Measurements from ENCODE around the gene COA7. TPM values are rescaled to one million over a fixed set of nuclear protein-coding genes. Genes with fewer than 3 reads are reported as not detected.
"Not testable (repeated sequence)": the region's sequence is repeated elsewhere in the genome, so short reads cannot be mapped to it uniquely, and the experiment has no call there.

Gene COA7
- 7.9 TPM for polyA plus RNA-seq (2013, experiment 1 of 2)
- 7.5 TPM for polyA plus RNA-seq (2013, experiment 2 of 2)

DNA sequence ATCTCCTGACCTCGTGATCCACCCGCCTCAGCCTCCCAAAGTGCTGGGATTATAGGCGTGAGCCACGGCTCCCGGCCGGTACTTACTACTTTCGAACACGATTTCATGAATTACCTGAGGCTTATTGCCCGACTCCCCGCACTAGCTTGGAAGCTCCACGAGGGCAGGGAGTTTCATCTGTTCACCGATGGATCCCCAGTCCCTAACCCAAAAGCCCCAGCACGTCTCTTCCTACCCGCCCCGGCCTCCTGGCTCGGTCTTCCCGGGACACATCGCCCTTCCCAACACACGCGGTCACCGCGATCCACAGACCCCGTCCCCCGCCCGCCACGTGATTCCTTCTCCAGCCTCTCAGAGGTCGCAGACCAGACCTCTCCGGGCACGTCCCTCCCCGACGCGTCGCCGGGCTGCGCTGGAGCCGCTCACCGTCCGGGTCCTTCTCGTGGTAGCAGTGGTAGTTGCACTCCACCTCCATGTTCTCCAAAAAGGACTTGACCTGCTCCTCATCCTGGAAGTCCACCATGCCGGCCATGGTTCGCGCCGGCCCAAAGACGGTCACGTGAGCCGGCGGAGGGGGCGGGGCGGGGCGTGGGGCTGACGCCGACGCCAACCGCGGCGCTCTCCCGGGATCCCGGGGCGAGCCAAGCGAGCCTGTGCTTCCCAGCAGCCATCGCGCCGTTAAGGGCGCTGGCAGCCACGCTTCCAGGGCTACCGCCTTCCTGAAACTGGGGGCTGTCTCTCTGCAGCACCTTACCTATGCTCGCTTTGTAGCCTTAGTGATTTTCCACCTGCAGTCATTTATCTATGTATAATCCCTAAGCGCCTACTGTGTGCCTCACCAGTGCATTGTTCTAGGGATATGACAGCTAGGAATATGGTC, at the start of gene COA7:
COA7 (minus strand) TSS at position 553 of the 880 bp plus-strand sequence; CDS start at position 532, 21 bp downstream.
- WGBS, 2 experiments (ENCODE audit: insufficient coverage in 2 of 2): 3 to 5% methylated on average over 56 to 67 of the region's 68 CpGs
- H3K27ac ChIP-seq (ENCODE audit: low read depth, low read length, severe bottlenecking): peak within 1 kb of the TSS; percentile 62
- H3K9me3 ChIP-seq (ENCODE audit: control insufficient read depth, low read length): no peaks in the 10 kb centered on the region
- H3K4me1 ChIP-seq (ENCODE audit: control insufficient read depth, insufficient read depth, low read length, poor library complexity, severe bottlenecking): no peaks in the 10 kb centered on the region
- peaks cover 10% of the 10 kb centered on the region for H3K36me3 ChIP-seq (ENCODE audit: control insufficient read depth, insufficient read depth, low read length)
- H3K4me3 ChIP-seq (ENCODE audit: extremely low read depth, insufficient read depth, low read length, poor library complexity, severe bottlenecking): peak within 1 kb of the TSS; percentile 59

DNA sequence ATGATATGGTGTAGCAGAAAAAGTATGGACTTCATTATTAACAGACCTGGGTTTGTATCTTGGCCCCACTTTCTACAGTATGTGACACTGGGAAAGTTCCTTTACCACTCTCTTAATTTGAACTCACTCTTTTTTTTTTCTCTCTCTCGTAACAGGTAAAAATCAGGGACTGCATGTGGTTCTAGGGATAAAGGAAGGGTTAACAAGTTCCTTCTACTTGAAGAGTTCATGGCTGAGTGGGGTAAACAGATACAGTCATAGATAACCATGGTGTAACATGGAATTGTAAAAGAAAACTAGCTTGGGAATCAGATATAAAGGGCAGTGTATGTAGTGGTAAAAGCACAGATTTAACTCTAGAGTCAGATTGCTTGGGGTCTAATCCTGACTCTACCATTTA, 49.3 kb upstream of the COA7 start:
- H3K4me1 ChIP-seq (ENCODE audit: control insufficient read depth, insufficient read depth, low read length, poor library complexity, severe bottlenecking): peaks cover 5% of the 10 kb centered on the region
- no CpG with 5 or more reads among the region's 1 CpG for whole genome bisulfite sequencing, 2 experiments (ENCODE audit: insufficient coverage in 2 of 2)
- no peaks in the 10 kb centered on the region for H3K9me3 ChIP-seq (ENCODE audit: control insufficient read depth, low read length)
- H3K27ac ChIP-seq (ENCODE audit: low read depth, low read length, severe bottlenecking): no peak overlapping the region
- H3K4me3 ChIP-seq (ENCODE audit: extremely low read depth, insufficient read depth, low read length, poor library complexity, severe bottlenecking): no peak overlapping the region
- no peaks in the 10 kb centered on the region for H3K36me3 ChIP-seq (ENCODE audit: control insufficient read depth, insufficient read depth, low read length)

DNA sequence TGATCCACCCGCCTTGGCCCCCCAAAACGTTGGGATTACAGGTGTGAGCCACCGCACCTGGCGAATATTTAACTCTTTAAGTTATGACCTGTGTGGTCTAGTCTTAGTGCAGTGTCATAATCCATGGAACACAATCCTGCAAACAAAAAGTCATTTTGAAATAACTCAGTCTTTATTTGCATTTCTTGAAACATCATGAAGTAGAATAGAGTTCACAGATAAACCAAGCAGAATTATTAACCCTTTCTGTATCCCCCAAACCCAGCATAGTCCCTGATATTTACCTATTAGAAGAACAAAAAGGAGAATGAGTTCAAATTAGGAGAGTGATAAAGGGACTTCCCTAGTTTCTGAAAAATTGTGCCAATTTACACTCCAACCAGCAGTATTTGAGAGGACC, 48.0 kb upstream of the COA7 start:
- Histone ChIP-seq H3K36me3 (ENCODE audit: control insufficient read depth, insufficient read depth, low read length) (peaks cover 8% of the 10 kb centered on the region), H3K27ac (ENCODE audit: low read depth, low read length, severe bottlenecking) (no peak overlapping the region), H3K4me3 (ENCODE audit: extremely low read depth, insufficient read depth, low read length, poor library complexity, severe bottlenecking) (no peak overlapping the region), H3K9me3 (ENCODE audit: control insufficient read depth, low read length) (peaks cover 3% of the 10 kb centered on the region), H3K4me1 (ENCODE audit: control insufficient read depth, insufficient read depth, low read length, poor library complexity, severe bottlenecking) (peaks cover 5% of the 10 kb centered on the region)
- WGBS, 2 experiments (ENCODE audit: insufficient coverage in 2 of 2): 81% methylated on average over 3 of the region's 4 CpGs; no CpG with 5 or more reads in 1 of the 2 experiments

DNA sequence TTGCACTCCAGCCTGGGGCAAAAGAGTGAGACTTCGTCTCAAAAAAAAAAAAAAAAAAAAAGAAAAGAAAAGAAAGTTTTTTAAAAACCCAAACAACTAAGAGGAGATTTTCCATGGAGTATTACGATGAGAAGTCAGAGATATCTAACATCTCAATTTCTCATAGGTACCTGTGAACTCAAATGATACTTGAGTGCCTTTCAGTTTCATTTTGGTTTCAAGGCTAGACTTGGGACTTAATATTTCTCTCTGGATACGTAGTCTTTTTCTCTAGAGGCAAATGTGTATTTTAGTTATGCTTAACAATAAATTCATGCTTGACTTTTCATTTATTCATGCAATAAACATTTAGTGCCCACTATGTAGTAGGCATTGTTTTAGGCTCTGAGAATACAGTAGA, 43.1 kb upstream of the COA7 start:
- Histone ChIP-seq H3K9me3 (ENCODE audit: control insufficient read depth, low read length) (peaks cover 3% of the 10 kb centered on the region), H3K4me3 (ENCODE audit: extremely low read depth, insufficient read depth, low read length, poor library complexity, severe bottlenecking) (no peak overlapping the region), H3K36me3 (ENCODE audit: control insufficient read depth, insufficient read depth, low read length) (peaks cover 12% of the 10 kb centered on the region), H3K27ac (ENCODE audit: low read depth, low read length, severe bottlenecking) (no peak overlapping the region), H3K4me1 (ENCODE audit: control insufficient read depth, insufficient read depth, low read length, poor library complexity, severe bottlenecking) (no peaks in the 10 kb centered on the region)
- no CpG with 5 or more reads among the region's 3 CpGs for WGBS, 2 experiments (ENCODE audit: insufficient coverage in 2 of 2)

DNA sequence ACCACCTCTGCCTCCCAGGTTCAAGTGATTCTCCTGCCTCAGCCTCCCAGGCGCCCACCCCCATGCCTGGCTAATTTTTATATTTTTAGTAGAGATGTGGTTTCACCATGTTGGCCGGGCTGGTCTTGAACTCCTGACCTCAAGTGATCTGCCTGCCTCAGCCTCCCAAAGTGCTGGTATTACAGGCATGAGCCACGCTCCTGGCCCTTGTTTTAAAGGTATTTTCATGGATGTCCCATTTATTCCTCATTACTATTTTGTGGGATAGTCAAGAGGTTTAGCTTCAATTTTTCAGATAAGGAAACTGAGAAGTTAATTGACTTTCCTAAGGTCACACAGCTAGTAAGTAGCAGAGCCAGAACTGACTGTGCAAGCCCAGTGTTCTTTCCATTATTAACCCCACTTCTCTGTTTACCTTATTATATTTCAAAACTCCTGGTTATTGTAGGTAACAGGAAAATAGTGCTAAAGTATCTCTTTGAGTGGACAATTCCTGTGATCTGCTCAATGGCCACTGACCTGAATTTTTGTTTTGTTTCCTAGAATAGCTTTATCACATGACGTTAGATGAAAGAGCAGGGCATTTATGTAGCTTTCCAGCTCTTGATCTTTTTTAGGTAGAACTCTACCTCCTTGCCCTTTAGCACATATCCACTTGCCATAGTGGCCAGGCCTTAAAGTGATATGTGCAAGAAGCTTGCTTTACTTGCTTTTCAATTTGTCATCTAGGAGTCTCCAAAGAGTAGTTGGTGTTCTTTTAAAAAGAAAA, 41.7 kb upstream of the COA7 start:
- no peak overlapping the region for H3K4me3 ChIP-seq (ENCODE audit: extremely low read depth, insufficient read depth, low read length, poor library complexity, severe bottlenecking)
- H3K27ac ChIP-seq (ENCODE audit: low read depth, low read length, severe bottlenecking): no peak overlapping the region
- H3K9me3 ChIP-seq (ENCODE audit: control insufficient read depth, low read length): peaks cover 3% of the 10 kb centered on the region
- no peaks in the 10 kb centered on the region for H3K4me1 ChIP-seq (ENCODE audit: control insufficient read depth, insufficient read depth, low read length, poor library complexity, severe bottlenecking)
- H3K36me3 ChIP-seq (ENCODE audit: control insufficient read depth, insufficient read depth, low read length): peaks cover 12% of the 10 kb centered on the region
- 100% methylated on average over 2 of the region's 4 CpGs; no CpG with 5 or more reads in 1 of the 2 experiments for WGBS, 2 experiments (ENCODE audit: insufficient coverage in 2 of 2)

DNA sequence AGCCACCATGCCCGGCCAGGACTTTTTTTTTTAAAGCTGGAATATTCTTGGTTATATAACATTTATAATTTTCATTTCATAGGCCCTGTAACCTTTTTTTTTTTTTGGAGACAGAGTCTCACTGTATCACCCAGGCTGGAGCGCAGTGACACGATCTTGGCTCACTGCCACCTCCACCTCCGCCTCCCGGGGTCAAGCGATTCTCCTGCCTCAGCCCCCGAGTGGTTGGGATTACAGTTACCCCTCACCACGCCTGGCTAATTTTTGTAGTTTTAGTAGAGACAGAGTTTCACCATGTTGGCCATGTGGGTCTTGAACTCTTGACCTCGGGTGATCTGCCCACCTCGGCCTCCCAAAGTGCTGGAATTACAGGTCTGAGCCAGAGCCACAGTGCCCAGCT, 40.7 kb upstream of the COA7 start:
- H3K27ac ChIP-seq (ENCODE audit: low read depth, low read length, severe bottlenecking): no peak overlapping the region
- no peaks in the 10 kb centered on the region for H3K4me1 ChIP-seq (ENCODE audit: control insufficient read depth, insufficient read depth, low read length, poor library complexity, severe bottlenecking)
- no peak overlapping the region for H3K4me3 ChIP-seq (ENCODE audit: extremely low read depth, insufficient read depth, low read length, poor library complexity, severe bottlenecking)
- peaks cover 3% of the 10 kb centered on the region for H3K9me3 ChIP-seq (ENCODE audit: control insufficient read depth, low read length)
- WGBS, 2 experiments (ENCODE audit: insufficient coverage in 2 of 2): 88 to 93% methylated on average over 2 of the region's 10 CpGs
- H3K36me3 ChIP-seq (ENCODE audit: control insufficient read depth, insufficient read depth, low read length): peaks cover 15% of the 10 kb centered on the region

DNA sequence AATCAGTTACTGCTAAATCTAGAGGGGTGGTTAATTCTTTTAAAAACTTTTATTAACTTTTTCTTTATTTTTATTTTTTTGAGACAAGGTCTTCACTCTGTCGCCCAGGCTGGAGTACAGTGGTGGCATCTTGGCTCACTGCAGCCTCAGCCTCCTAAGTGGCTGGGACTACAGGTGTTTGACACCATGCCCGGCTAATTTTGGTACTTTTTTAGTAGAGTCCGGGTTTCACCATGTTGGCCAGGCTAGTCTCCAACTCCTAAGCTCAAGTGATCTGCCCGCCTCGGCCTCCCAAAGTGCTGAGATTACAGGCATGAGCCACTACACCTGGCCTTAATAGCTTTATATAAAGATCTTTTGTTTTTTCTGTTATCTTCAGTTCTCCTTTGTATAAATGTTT, 40.0 kb upstream of the COA7 start:
- no peak overlapping the region for H3K4me3 ChIP-seq (ENCODE audit: extremely low read depth, insufficient read depth, low read length, poor library complexity, severe bottlenecking)
- no peaks in the 10 kb centered on the region for H3K4me1 ChIP-seq (ENCODE audit: control insufficient read depth, insufficient read depth, low read length, poor library complexity, severe bottlenecking)
- H3K9me3 ChIP-seq (ENCODE audit: control insufficient read depth, low read length): peaks cover 3% of the 10 kb centered on the region
- peaks cover 19% of the 10 kb centered on the region for H3K36me3 ChIP-seq (ENCODE audit: control insufficient read depth, insufficient read depth, low read length)
- H3K27ac ChIP-seq (ENCODE audit: low read depth, low read length, severe bottlenecking): no peak overlapping the region
- WGBS, 2 experiments (ENCODE audit: insufficient coverage in 2 of 2): 86 to 96% methylated on average over 2 to 3 of the region's 5 CpGs

DNA sequence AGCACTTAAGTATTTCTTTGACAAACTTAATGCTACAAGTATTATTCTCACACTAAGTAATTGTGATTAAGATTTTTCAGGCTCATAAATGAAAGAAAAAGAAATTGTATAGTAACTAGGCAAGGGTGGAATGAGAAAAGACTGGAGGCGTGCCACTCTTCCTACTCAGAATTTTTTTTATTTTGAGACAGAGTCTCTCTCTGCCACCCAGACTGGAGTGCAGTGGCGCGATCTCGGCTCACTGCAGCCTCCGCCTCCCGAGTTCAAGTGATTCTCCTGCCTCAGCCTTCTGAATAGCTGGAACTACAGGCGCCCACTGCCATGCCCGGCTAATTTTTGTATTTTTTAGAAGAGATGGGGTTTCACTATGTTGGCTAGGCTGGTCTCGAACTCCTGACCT, 37.2 kb upstream of the COA7 start:
- H3K27ac ChIP-seq (ENCODE audit: low read depth, low read length, severe bottlenecking); H3K4me1 ChIP-seq (ENCODE audit: control insufficient read depth, insufficient read depth, low read length, poor library complexity, severe bottlenecking); H3K9me3 ChIP-seq (ENCODE audit: control insufficient read depth, low read length); H3K4me3 ChIP-seq (ENCODE audit: extremely low read depth, insufficient read depth, low read length, poor library complexity, severe bottlenecking): not testable (repeated sequence)
- 90 to 94% methylated on average over 5 to 8 of the region's 9 CpGs for WGBS, 2 experiments (ENCODE audit: insufficient coverage in 2 of 2)
- peaks cover 22% of the 10 kb centered on the region for H3K36me3 ChIP-seq (ENCODE audit: control insufficient read depth, insufficient read depth, low read length)

DNA sequence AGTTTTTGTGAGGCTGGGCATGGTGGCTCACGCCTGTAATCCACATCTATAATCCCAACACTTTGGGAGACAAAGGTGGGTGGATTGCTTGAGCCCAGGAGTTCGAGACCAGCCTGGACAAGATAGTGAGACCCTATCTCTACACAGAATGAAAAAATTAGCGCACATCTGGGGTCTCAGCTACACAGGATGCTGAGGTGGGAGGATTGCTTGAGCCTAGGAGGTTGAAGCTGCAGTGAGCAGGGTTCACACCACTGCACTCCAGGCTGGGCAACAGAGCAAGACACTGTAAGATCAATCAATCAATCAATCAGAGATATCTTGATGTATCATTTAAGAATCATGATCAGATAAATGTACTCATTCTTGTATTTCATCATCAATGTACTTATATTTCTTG, 35.2 kb upstream of the COA7 start:
- Histone ChIP-seq H3K27ac (ENCODE audit: low read depth, low read length, severe bottlenecking) (no peak overlapping the region), H3K36me3 (ENCODE audit: control insufficient read depth, insufficient read depth, low read length) (peaks cover 24% of the 10 kb centered on the region), H3K9me3 (ENCODE audit: control insufficient read depth, low read length) (no peaks in the 10 kb centered on the region), H3K4me3 (ENCODE audit: extremely low read depth, insufficient read depth, low read length, poor library complexity, severe bottlenecking) (no peak overlapping the region), H3K4me1 (ENCODE audit: control insufficient read depth, insufficient read depth, low read length, poor library complexity, severe bottlenecking) (no peaks in the 10 kb centered on the region)
- WGBS, 2 experiments (ENCODE audit: insufficient coverage in 2 of 2): 83% methylated on average over 1 of the region's 3 CpGs; no CpG with 5 or more reads in 1 of the 2 experiments

DNA sequence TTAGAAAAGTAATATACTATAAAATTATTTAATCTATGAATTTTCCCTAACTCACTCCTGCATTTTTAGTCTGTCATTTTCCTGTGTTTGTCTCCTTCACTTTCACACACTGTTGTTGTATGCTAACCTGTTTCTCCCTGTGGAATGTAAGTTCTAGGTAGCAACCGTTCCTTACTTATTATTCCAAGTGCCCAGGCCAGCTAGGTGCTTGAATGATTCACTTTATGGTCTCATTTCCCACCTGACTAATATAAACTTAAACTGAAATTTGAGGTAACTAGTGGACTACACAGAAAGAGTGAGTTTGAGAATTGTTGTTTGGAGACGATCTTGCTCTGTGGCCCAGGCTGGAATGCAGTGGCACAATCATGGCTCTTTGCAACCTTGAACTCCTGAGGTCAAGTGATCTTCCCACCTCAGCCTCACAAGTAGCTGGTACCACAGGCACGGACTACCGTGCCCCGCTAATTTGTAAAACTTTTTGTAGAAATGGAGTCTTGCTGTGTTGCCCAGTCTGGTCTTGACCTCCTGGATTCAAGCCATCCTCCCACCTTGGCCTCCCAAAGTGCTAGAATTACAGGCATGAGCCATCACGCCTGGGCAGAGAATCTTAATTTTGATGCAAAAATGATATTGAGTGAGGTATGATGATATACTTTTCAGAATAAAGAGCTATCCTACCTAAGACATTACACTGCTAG, 30.0 kb upstream of the COA7 start:
- 100% methylated on average over 4 of the region's 6 CpGs; no CpG with 5 or more reads in 1 of the 2 experiments for WGBS, 2 experiments (ENCODE audit: insufficient coverage in 2 of 2)
- peaks cover 18% of the 10 kb centered on the region for H3K36me3 ChIP-seq (ENCODE audit: control insufficient read depth, insufficient read depth, low read length)
- H3K4me1 ChIP-seq (ENCODE audit: control insufficient read depth, insufficient read depth, low read length, poor library complexity, severe bottlenecking): no peaks in the 10 kb centered on the region
- H3K27ac ChIP-seq (ENCODE audit: low read depth, low read length, severe bottlenecking): no peak overlapping the region
- H3K9me3 ChIP-seq (ENCODE audit: control insufficient read depth, low read length): no peaks in the 10 kb centered on the region
- H3K4me3 ChIP-seq (ENCODE audit: extremely low read depth, insufficient read depth, low read length, poor library complexity, severe bottlenecking): no peak overlapping the region

All from mesodermal cell (in vitro differentiated cells).